Fibroblast of lung (primary cell): Measurements from ENCODE around the gene ZKSCAN4. TPM values are rescaled to one million over a fixed set of nuclear protein-coding genes. Genes with fewer than 3 reads are reported as not detected.

Experiments used
- DNase-seq, 2 donors: peaks; one replicate each; pipeline versions ENCODE4 v3.0.0 to v3.0.0-alpha.2; 2010; ENCODE audit warnings: low read depth in 2 of 2
- H2AFZ ChIP-seq: 2 replicates; pipeline ENCODE4 v1.5.1; 2012; ENCODE audit warnings: low read length, control low read depth, inconsistent platforms
- H3K27ac ChIP-seq: 2 replicates; pipeline ENCODE4 v1.5.1; 2011; ENCODE audit warnings: low read length, control low read depth; ENCODE audit not compliant: insufficient read depth
- H3K27me3 ChIP-seq: 2 replicates; pipeline ENCODE4 v1.5.1; 2011; ENCODE audit warnings: mild to moderate bottlenecking, low read length; ENCODE audit not compliant: control insufficient read depth, insufficient read depth
- H3K36me3 ChIP-seq: 2 replicates; pipeline ENCODE4 v1.5.1; 2011; ENCODE audit warnings: low read length; ENCODE audit not compliant: control insufficient read depth, insufficient read depth
- H3K4me1 ChIP-seq: 2 replicates; pipeline ENCODE4 v1.5.1; 2011; ENCODE audit warnings: low read length; ENCODE audit not compliant: control insufficient read depth, insufficient read depth; ENCODE audit errors: extremely low read depth
- H3K4me2 ChIP-seq: 2 replicates; pipeline ENCODE4 v1.5.1; 2011; ENCODE audit warnings: low read length, control low read depth; ENCODE audit not compliant: insufficient read depth; ENCODE audit errors: extremely low read depth
- H3K4me3 ChIP-seq, 4 experiments: fragments of 200-600 bp in 1 of 4; sonication (generic) in 1 of 4; replicated peaks in 1 of 4; 2 replicates each; pipeline ENCODE4 v1.5.1; 2011 to 2016; ENCODE audit warnings: low read length in 4 of 4, low read depth in 3 of 4, mild to moderate bottlenecking in 3 of 4, control low read depth in 2 of 4, inconsistent platforms in 1 of 4, mixed read lengths in 1 of 4; ENCODE audit not compliant: insufficient read depth in 1 of 4; ENCODE audit errors: control extremely low read depth in 1 of 4
- H3K79me2 ChIP-seq: 2 replicates; pipeline ENCODE4 v1.5.1; 2012; ENCODE audit warnings: mild to moderate bottlenecking, low read length, inconsistent platforms; ENCODE audit not compliant: control insufficient read depth, insufficient read depth
- H3K9ac ChIP-seq: 2 replicates; pipeline ENCODE4 v1.5.1; 2011; ENCODE audit warnings: mild to moderate bottlenecking, low read length, control low read depth; ENCODE audit not compliant: insufficient read depth
- H3K9me3 ChIP-seq: 2 replicates; pipeline ENCODE4 v1.5.1; 2012; ENCODE audit warnings: low read depth, low read length; ENCODE audit not compliant: control insufficient read depth, insufficient read depth
- H4K20me1 ChIP-seq: 2 replicates; pipeline ENCODE4 v1.5.1; 2011; ENCODE audit warnings: low read length; ENCODE audit not compliant: control insufficient read depth, insufficient read depth; ENCODE audit errors: extremely low read depth
- CTCF ChIP-seq, 2 donors: IDR thresholded peaks in 1 of 2; conservative IDR thresholded peaks in 1 of 2; 1 replicate in 1 of 2; 2 replicates in 1 of 2; pipeline ENCODE4 v1.5.1; 2011 to 2012; ENCODE audit warnings: low read length in 2 of 2, control low read depth in 1 of 2, inconsistent platforms in 1 of 2, low read depth in 1 of 2, mild to moderate bottlenecking in 1 of 2
- EZH2 ChIP-seq: IDR thresholded peaks from 2 replicates; pipeline ENCODE4 v1.5.1; 2012; ENCODE audit warnings: low read length, control low read depth, mild to moderate bottlenecking; ENCODE audit errors: missing control alignments
- polyA plus RNA-seq, 2 donors: library from polyadenylated mRNA; depleted of rRNA in 1 of 2; stranded (reverse) in 1 of 2; unstranded in 1 of 2; fragments of >200 nt; gene quantifications; 2 replicates each; pipeline ENCODE4 v1.2.1, GENCODE V29; 2011 to 2012; ENCODE audit warnings: missing spikeins in 1 of 2
- total RNA-seq: library from RNA; depleted of rRNA; stranded (reverse); fragments of >200 nt; gene quantifications from 2 replicates; pipeline ENCODE4 v1.2.1, GENCODE V29; 2014

The ZKSCAN4 gene
- total and polyA plus RNA-seq, 2 donors (not counting 1 experiment from before 2014, with no cell fraction given): 4.4 to 7.3 TPM

- no peak overlapping the region for H2AFZ ChIP-seq
- H3K4me3 ChIP-seq: no peak overlapping the region
- TF ChIP-seq CTCF (conservative IDR thresholded peaks at IDR 0.05 in 1 of 2, IDR thresholded peaks at IDR 0.05 in 1 of 2; ENCODE audit: low read depth in 1 of 2, low read length in 2 of 2) (no peak), EZH2 (no peak)
- peaks cover under 1% of the 10 kb centered on the region for H3K79me2 ChIP-seq
- DNase-seq: no peak
- no peaks in the 10 kb centered on the region for H4K20me1 ChIP-seq
- H3K4me1 ChIP-seq: no peaks in the 10 kb centered on the region
- no peaks in the 10 kb centered on the region for H3K9me3 ChIP-seq
- H3K27me3 ChIP-seq: no peaks in the 10 kb centered on the region
- no peak overlapping the region for H3K9ac ChIP-seq
- H3K27ac ChIP-seq: no peak overlapping the region
- H3K4me2 ChIP-seq: no peak overlapping the region
- H3K36me3 ChIP-seq: peaks cover 5% of the 10 kb centered on the region
Observed at GRCh38 chr6:28245206-28245941, 6.7 kb downstream of the ZKSCAN4 start.

GRCh38 chr6:28243946-28244345 lies 8.1 kb downstream of the ZKSCAN4 start:
- H3K9me3 ChIP-seq: no peaks in the 10 kb centered on the region
- peaks cover 4% of the 10 kb centered on the region for H3K36me3 ChIP-seq
- TF ChIP-seq EZH2 (no peak), CTCF (conservative IDR thresholded peaks at IDR 0.05 in 1 of 2, IDR thresholded peaks at IDR 0.05 in 1 of 2; ENCODE audit: low read depth in 1 of 2, low read length in 2 of 2) (no peak)

GRCh38 chr6:28240471-28240870 lies 11.6 kb downstream of the ZKSCAN4 start:
- Histone ChIP-seq H3K9me3 (no peaks in the 10 kb centered on the region), H3K36me3 (peaks cover 3% of the 10 kb centered on the region), H3K79me2 (no peaks in the 10 kb centered on the region), H3K4me3 (no peak overlapping the region), H3K9ac (no peak overlapping the region), H3K4me1 (no peaks in the 10 kb centered on the region), H2AFZ (no peak overlapping the region), H4K20me1 (no peaks in the 10 kb centered on the region), H3K4me2 (no peak overlapping the region), H3K27ac (no peak overlapping the region), H3K27me3 (no peaks in the 10 kb centered on the region)
- DNase-seq: no peak
- TF ChIP-seq EZH2 (no peak), CTCF (conservative IDR thresholded peaks at IDR 0.05 in 1 of 2, IDR thresholded peaks at IDR 0.05 in 1 of 2; ENCODE audit: low read depth in 1 of 2, low read length in 2 of 2) (no peak)

More at GRCh38 chr6:28243946-28244345, 8.1 kb downstream of the ZKSCAN4 start:
- H3K4me1 ChIP-seq: no peaks in the 10 kb centered on the region
- DNase-seq: no peak
- no peak overlapping the region for H2AFZ ChIP-seq
- H3K27me3 ChIP-seq: no peaks in the 10 kb centered on the region
- no peak overlapping the region for H3K4me2 ChIP-seq
- H3K4me3 ChIP-seq: no peak overlapping the region
- H3K9ac ChIP-seq: no peak overlapping the region
- H3K79me2 ChIP-seq: no peaks in the 10 kb centered on the region
- H4K20me1 ChIP-seq: no peaks in the 10 kb centered on the region
- H3K27ac ChIP-seq: no peak overlapping the region
